Panc1 (cell line): ENCODE data around the gene MRPL24. TPM values are rescaled to one million over a fixed set of nuclear protein-coding genes. Genes with fewer than 3 reads are reported as not detected.

Experiments used
- ATAC-seq: fragments of 200-7000 bp; cut with Tn5 transposase; 2 replicates; pipeline ENCODE4 v1.9.1; 2020; ENCODE audit warnings: mild to moderate bottlenecking, moderate library complexity
- BruUV-seq: library from RNA; stranded (reverse); fragments of 400-500 nt; replicated peaks from 2 replicates; lab custom pipeline; 2021; lab: Mats Ljungman, UMichigan
- CTCF ChIA-PET: fragments of 300-600 bp; sonication (Branson Sonifier 250); formaldehyde crosslinking; loops from one replicate; lab custom pipeline; 2022; ENCODE audit warnings: antibody characterized with exemption; lab: Charles Lee
- POLR2A ChIA-PET: fragments of 300-600 bp; sonication (Branson Sonifier 250); formaldehyde crosslinking; loops from one replicate; lab custom pipeline; 2022; ENCODE audit warnings: antibody characterized with exemption; lab: Charles Lee
- DNase-seq: peaks from one replicate; pipeline ENCODE4 v3.0.0-alpha.2; 2010; ENCODE audit warnings: low read depth, low spot score
- H3K27ac ChIP-seq: 2 replicates; pipeline ENCODE4 v1.5.1; 2011; ENCODE audit warnings: mild to moderate bottlenecking, low read length, inconsistent platforms
- H3K27me3 ChIP-seq: fragments of 200-500 bp; sonication (Bioruptor generic); 2 replicates; pipeline ENCODE4 v1.6.0; 2014; ENCODE audit warnings: low read length, inconsistent platforms; ENCODE audit not compliant: control insufficient read depth, insufficient read depth
- H3K36me3 ChIP-seq: fragments of 200-500 bp; sonication (Bioruptor generic); 2 replicates; pipeline ENCODE4 v1.5.1; 2014; ENCODE audit warnings: inconsistent platforms, mild to moderate bottlenecking, low read length, moderate library complexity; ENCODE audit not compliant: control insufficient read depth, insufficient read depth
- H3K4me1 ChIP-seq: 2 replicates; pipeline ENCODE4 v1.5.1; 2011; ENCODE audit warnings: inconsistent platforms, mild to moderate bottlenecking, low read length, moderate library complexity; ENCODE audit not compliant: control insufficient read depth, insufficient read depth
- H3K4me3 ChIP-seq, 2 experiments: 2 replicates each; pipeline ENCODE4 v1.5.1; 2011 to 2012; ENCODE audit warnings: low read depth in 2 of 2, low read length in 2 of 2, mild to moderate bottlenecking in 2 of 2, inconsistent platforms in 1 of 2, moderate library complexity in 1 of 2
- H3K9me3 ChIP-seq: fragments of 200-500 bp; sonication (Bioruptor generic); 2 replicates; pipeline ENCODE4 v1.5.1; 2014; ENCODE audit warnings: low read depth, mild to moderate bottlenecking, inconsistent platforms, low read length, moderate library complexity; ENCODE audit not compliant: control insufficient read depth, insufficient read depth
- CTCF ChIP-seq: fragments of 450-650 bp; IDR thresholded peaks from 2 replicates; pipeline ENCODE4 v1.5.1; 2017; ENCODE audit warnings: mild to moderate bottlenecking
- POLR2AphosphoS5 ChIP-seq: IDR thresholded peaks from 2 replicates; pipeline ENCODE4 v1.6.1; 2012; ENCODE audit warnings: mild to moderate bottlenecking, low read depth, low read length, moderate library complexity
- REST ChIP-seq, 2 experiments: IDR thresholded peaks; 2 replicates each; pipeline ENCODE4 v1.6.1; 2011 to 2012; ENCODE audit warnings: low read depth in 2 of 2, control low read depth in 1 of 2, low read length in 1 of 2, mild to moderate bottlenecking in 1 of 2, moderate library complexity in 1 of 2; ENCODE audit not compliant: insufficient read depth in 1 of 2
- SIN3A ChIP-seq: IDR thresholded peaks from 2 replicates; pipeline ENCODE4 v1.6.1; 2012; ENCODE audit warnings: low read depth, mild to moderate bottlenecking, low read length, moderate library complexity, borderline replicate concordance; ENCODE audit not compliant: insufficient read depth
- TCF7L2 ChIP-seq: IDR thresholded peaks from 2 replicates; pipeline ENCODE4 v1.6.1; 2011; ENCODE audit warnings: mild to moderate bottlenecking, low read depth, low read length, inconsistent platforms
- in situ Hi-C: cut with HindIII; loops from 2 replicates; pipeline ENCODE4 v1.10.0; 2016; ENCODE audit warnings: low sequenced_read_pairs, low pct_unique_long_range_greater_than_20kb
- intact Hi-C: fragments of 100-400 bp; cut with micrococcal nuclease; formaldehyde crosslinking; loops from one replicate; pipeline ENCODE4 v1.10.0; 2022; ENCODE audit not compliant: unreplicated experiment
- total RNA-seq: library from RNA; stranded (reverse); gene quantifications from one replicate; pipeline ENCODE4 v1.2.1, GENCODE V29; 2021; ENCODE audit not compliant: unreplicated experiment

MRPL24 gene
- total RNA-seq, 1 experiment from 2014 or later = 80.4 TPM

- TF ChIP-seq CTCF = no peak
- TF ChIP-seq POLR2AphosphoS5 = no peak
- no peak for TF ChIP-seq SIN3A
- no peak for TF ChIP-seq REST (IDR thresholded peaks at IDR 0.05; ENCODE audit: insufficient read depth in 1 of 2, low read depth in 2 of 2, low read length in 1 of 2)
- no peak for TF ChIP-seq TCF7L2
- ChIA-PET POLR2A (interaction anchor here (1.0 to 1.6 kb wide), 2 partner anchors 9 to 16 kb away, joined by 3 to 5 read pairs; partner anchors contain the start of genes ISG20L2 and METTL25B), CTCF (interaction anchor here (0.6 to 4.0 kb wide), 2 partner anchors 10 to 23 kb away, joined by 3 to 29 read pairs; no protein-coding TSS in a partner anchor)
- peak overlapping the region; percentile 88 for H3K27ac ChIP-seq
- ATAC-seq (no peak), DNase-seq (no peak)
- intact Hi-C loops = no loop called here
- in situ Hi-C loops = no loop called here
- H3K4me1 ChIP-seq = peaks cover 53% of the 10 kb centered on the region
- H3K9me3 ChIP-seq = no peaks in the 10 kb centered on the region
- H3K36me3 ChIP-seq = no peaks in the 10 kb centered on the region
- no TSS peak for BruUV-seq
- no peak overlapping the region for H3K4me3 ChIP-seq
- no peaks in the 10 kb centered on the region for H3K27me3 ChIP-seq
These were observed 28.3 kb downstream of the MRPL24 start for GRCh38 chr1:156712626-156713025.

GRCh38 chr1:156711011-156711817 lies 29.7 kb downstream of the MRPL24 start:
- BruUV-seq = no TSS peak

More at GRCh38 chr1:156711011-156711817, 29.7 kb downstream of the MRPL24 start:
- in situ Hi-C loops (no loop called here), intact Hi-C loops (no loop called here)
- POLR2A ChIA-PET = interaction anchor here (0.5 to 1.6 kb wide), 3 partner anchors 17 to 31 kb away, joined by 3 to 5 read pairs (median 4); partner anchors contain the start of genes ISG20L2 and METTL25B
- Histone ChIP-seq H3K36me3 (no peaks in the 10 kb centered on the region), H3K27me3 (no peaks in the 10 kb centered on the region), H3K4me3 (no peak overlapping the region), H3K4me1 (peaks cover 65% of the 10 kb centered on the region), H3K9me3 (no peaks in the 10 kb centered on the region), H3K27ac (peak overlapping the region; percentile 93)
- ATAC-seq (no peak), DNase-seq (no peak)
- TF ChIP-seq POLR2AphosphoS5 = no peak
- TF ChIP-seq CTCF = no peak
- no peak for TF ChIP-seq REST (IDR thresholded peaks at IDR 0.05; ENCODE audit: insufficient read depth in 1 of 2, low read depth in 2 of 2, low read length in 1 of 2)
- no peak for TF ChIP-seq TCF7L2
- TF ChIP-seq SIN3A = no peak
- CTCF ChIA-PET = interaction anchor here (0.8 to 4.0 kb wide), 4 partner anchors 11 to 22 kb away, joined by 4 to 29 read pairs (median 7); no protein-coding TSS in a partner anchor
